Measurements from ENCODE around the gene CYTH4. TPM values are rescaled to one million over a fixed set of nuclear protein-coding genes. Genes with fewer than 3 reads are reported as not detected.

CYTH4 gene
- total RNA-seq: 0.06 and 0.40 TPM in 2 replicates

GRCh38 chr22:37282385-37282677, at the start of gene CYTH4:
Gene CYTH4 (plus strand): TSS chr22:37282508. CDS start chr22:37282570, 62 bp downstream.

GRCh38 chr22:37244114-37244921, 38.0 kb upstream of the CYTH4 start, which contains the start of gene RAC2:
Gene RAC2 (minus strand): TSS chr22:37244269. CDS start chr22:37244148, 121 bp downstream.

Other genes with a start within 250 kb of the CYTH4 start
- 22.1 and 30.0 TPM in 2 replicates for gene KCTD17, start 230.8 kb upstream of the CYTH4 start, total RNA-seq
- gene TMPRSS6, start 172.8 kb upstream of the CYTH4 start, total RNA-seq: not detected in 2 replicates
- under 0.01 and 0.19 TPM in 2 replicates for gene IL2RB, start 132.6 kb upstream of the CYTH4 start, total RNA-seq
- 4.6 and 5.7 TPM in 2 replicates for gene C1QTNF6, start 94.3 kb upstream of the CYTH4 start, total RNA-seq
- not detected in 2 replicates for gene SSTR3, start 70.0 kb upstream of the CYTH4 start, total RNA-seq
- 3.0 and 4.4 TPM in 2 replicates for gene RAC2, start 38.2 kb upstream of the CYTH4 start, total RNA-seq
- not detected in 2 replicates for gene ELFN2, start 145.0 kb downstream of the CYTH4 start, total RNA-seq
- gene MFNG, start 203.9 kb downstream of the CYTH4 start, total RNA-seq: 0.93 and 2.4 TPM in 2 replicates
- gene CARD10, start 236.9 kb downstream of the CYTH4 start, total RNA-seq: 2.4 and 2.5 TPM in 2 replicates